GM21423 (cell line): Measurements from ENCODE around the gene CHAD.
A peak's percentile ranks its signal among the peaks of the same experiment; 100 is the strongest.

ENCODE experiments used
- ATAC-seq: cut with Tn5 transposase; IDR thresholded peaks from one replicate; pipeline ENCODE4 v1.9.1; 2021; ENCODE audit warnings: mild to moderate bottlenecking, moderate library complexity; ENCODE audit not compliant: unreplicated experiment

The CHAD gene

DNA sequence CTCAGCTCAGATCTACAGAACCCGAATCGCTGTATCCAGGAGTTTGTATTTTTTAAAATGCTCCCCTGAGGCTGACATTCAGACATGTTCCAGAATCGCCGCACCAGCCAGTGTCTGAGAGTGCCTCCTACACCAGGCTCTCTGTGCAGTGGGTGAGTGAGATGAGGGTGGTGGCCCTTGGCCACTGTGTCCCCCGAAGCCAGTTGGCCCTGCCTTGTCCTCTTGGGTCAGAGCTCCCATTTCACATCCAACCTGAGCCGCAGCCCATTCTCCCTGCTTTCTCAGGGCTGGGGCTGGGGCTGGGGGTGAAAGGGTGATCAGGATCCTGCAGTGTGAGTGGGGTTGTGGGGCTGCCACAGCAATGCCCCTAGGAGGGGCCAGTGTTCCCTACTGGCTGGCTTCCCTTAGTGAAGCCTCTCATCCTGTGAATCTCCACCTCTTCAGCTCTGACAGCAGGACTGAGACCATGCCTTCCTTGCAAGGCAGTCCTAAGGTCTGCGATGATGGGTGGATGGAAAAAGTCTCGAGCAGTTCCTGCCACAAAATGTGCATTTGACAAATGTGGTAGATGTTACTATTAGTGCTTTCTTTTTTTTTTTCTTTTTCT lies 26.6 kb upstream of the CHAD start:
- ATAC-seq: no peak

DNA sequence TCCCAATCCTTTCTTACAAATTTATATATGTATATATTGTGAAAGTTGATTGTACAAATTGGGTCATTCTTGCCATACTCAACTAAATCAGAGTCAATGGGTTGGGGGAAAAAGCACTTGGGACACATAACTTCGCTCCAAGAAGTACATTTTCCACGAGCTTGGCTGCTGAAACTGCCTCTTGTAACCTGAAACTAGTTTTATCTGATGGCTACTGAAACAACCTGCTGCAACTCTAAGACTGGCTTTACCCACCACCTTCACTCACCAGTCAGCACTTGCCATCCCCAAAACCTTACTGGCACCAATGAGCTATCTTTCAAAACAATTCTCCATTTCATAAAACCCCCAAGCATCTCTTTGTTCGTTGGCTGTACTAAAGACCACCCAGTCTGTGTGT lies 25.1 kb upstream of the CHAD start:
- ATAC-seq: no peak

DNA sequence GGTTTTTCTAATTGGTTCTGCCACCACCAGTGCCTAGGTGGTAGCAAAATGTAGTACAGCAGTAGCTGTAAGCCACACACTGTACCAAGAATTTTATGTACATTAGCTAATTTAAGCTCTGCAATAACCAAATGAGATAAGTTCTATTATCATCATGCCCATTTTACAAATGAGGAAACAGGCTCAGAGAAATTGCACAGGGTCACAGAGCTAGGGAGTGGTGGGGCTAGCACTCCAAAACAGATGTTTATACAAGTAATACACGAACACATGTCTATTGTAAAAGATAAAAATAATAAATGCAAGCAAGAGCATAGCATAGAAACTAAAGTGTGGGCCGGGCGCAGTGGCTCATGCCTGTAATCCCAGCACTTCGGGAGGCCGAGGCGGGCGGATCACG lies 23.5 kb upstream of the CHAD start:
- no peak for ATAC-seq

- no peak for ATAC-seq
Observed at GRCh38 chr17:50491505-50491904, 22.8 kb upstream of the CHAD start.

DNA sequence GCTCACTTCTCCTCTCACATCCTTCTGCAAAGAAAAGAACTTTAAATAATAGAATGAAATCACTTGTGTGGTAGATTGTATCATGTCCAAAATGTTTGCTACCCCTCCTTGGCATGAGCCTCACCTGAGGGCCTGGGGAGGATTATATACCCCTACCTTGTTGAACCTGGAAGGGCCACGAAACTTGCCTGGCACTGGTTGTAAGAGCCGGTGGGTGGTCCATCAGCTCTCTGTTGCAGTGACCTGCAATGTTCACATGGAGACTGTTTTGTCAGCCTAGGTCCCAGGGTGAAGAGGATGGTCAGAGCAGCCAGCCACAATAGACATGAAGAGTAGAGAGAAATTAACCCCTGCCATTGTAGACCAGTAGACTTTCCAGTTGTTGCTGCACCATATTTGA lies 20.2 kb upstream of the CHAD start:
- no peak for ATAC-seq

GRCh38 chr17:50487213-50488096 lies 18.8 kb upstream of the CHAD start:
- no peak for ATAC-seq

GRCh38 chr17:50484386-50485155 lies 15.9 kb upstream of the CHAD start:
- ATAC-seq: no peak

- ATAC-seq: no peak
Observed at GRCh38 chr17:50483266-50483665, 14.6 kb upstream of the CHAD start.

DNA sequence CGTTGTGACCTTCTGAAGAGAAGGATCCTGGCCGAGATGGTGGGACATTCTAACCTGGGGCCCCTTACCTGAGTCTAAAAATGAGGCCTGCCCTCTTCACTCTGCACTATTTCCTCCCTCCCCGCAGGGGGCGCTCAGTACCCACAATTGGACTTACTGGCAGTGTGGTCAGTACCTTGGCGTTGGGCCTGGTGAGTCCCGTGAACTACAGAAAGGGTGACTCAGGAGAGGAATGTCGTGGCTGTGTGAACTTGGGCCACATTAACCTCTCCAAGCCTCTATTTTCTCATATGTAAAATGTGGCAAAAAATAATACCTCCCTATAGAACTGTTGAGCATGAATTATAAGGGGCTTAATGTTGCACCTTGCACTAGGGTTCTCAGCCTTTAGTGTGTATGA lies 13.8 kb upstream of the CHAD start:
- no peak for ATAC-seq

GRCh38 chr17:50482110-50482509 lies 13.4 kb upstream of the CHAD start:
- ATAC-seq: no peak

- ATAC-seq: no peak
Observed at GRCh38 chr17:50481648-50482047, 13.0 kb upstream of the CHAD start.

DNA sequence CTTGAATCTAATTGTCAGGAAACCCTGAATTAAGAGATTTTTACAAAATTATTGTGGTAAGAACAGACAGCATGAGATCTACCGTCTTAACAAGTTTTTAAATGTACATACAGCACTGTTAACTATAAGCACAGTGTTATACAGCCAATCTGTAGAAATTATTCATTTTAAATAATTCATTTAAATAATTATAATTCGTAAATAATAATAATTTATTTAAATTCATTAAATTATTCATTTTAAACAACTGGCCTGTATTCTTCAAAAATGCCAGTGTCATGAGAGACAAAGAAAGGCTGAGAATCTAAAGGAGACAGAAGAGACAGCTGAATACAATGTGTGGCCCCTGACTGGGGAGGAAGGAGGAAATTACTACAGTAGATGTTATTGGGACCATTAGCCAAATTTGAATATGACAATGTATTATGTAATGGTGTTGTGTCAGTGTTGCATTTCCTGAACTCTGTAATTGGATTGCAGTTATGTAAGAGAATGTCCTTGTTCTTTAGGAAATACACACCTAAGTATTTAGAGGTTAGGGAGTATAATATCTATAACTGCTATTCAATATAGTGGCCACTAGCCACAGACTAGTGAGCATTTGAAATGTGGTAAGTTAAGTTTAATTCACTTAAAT lies 12.3 kb upstream of the CHAD start:
- no peak for ATAC-seq

DNA sequence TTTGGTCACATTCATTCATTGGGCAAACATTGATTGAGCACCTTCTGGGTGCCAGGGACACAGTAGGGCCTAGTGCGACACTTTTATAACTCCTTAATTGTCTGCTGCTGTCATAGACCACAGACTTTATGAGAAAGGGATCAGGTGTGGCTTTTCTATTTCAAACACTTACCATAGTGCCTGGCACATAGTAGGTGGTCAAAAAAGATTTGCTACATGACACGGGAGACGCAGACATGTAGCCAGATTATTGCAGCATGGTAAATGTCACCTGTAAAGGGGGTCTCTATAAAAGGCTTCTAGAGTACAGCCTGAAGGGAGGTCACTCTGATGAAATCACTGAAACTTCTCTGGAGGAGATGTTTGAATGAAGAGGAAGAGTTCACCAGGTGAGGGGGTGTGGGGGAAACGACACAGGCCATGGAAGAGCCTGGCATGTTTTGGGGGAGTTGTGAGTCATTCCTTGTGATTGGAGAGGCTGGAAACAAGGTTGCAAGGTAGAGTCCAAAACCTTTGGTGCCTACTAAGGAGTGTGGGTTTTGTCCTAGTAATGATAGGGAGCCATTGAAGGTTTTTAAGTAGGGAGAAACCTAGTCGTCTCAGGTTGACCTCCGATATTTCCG lies 11.6 kb upstream of the CHAD start:
- no peak for ATAC-seq

- peak; percentile 28 for ATAC-seq
Observed at GRCh38 chr17:50479522-50480141, 11.0 kb upstream of the CHAD start.

DNA sequence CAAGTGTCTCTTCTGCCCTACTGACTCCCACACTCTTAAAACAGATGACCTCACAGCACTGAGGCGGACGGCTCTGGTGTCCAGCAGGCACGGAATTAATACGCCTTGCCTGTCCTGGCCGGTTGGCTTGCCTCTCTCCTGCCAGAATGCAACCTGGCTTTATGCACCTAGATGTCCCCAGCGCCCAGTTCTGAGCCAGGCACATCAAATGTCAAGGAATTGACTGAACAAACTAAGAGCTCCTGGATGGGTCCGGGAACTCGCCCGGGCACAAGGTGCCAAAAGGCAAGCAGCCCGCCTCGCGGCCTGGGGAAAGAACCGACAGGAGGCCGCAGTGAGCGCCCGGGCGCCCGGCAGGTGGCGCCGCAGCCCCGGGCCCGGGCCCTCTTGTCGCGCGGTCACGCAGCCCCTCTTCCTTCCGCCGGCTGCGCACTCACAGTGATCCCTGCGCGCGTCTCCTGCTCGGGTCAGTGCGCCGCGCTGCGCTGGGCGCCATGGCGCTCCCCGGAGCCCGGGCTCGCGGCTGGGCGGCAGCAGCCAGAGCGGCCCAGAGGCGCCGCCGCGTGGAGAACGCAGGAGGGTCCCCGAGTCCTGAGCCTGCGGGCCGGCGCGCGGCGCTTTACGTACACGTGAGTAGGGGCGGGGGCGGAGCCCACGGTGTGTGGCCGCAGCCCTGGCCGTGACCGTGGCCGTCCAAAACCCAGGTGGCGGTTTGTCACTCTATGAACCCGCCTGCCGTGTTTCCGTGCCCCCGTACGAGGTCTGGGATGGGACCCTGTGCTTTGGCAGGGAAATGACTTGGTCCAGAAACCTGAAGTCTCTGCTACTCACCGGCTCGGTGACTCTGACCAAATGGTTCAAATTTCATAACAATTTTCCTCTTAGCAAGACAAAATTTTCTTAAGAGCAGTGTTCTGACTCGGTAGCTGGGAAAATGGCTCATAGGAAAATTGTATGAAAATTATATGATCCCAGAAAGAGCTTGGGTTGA lies 10.0 kb upstream of the CHAD start, which contains the start of gene RSAD1:
RSAD1 (plus strand) TSS at position 470 of the 991 bp plus-strand sequence; CDS start at position 495, 25 bp downstream.
- ATAC-seq: peak; percentile 86

- ATAC-seq: no peak
Observed at GRCh38 chr17:50477976-50478375, 9.3 kb upstream of the CHAD start.

DNA sequence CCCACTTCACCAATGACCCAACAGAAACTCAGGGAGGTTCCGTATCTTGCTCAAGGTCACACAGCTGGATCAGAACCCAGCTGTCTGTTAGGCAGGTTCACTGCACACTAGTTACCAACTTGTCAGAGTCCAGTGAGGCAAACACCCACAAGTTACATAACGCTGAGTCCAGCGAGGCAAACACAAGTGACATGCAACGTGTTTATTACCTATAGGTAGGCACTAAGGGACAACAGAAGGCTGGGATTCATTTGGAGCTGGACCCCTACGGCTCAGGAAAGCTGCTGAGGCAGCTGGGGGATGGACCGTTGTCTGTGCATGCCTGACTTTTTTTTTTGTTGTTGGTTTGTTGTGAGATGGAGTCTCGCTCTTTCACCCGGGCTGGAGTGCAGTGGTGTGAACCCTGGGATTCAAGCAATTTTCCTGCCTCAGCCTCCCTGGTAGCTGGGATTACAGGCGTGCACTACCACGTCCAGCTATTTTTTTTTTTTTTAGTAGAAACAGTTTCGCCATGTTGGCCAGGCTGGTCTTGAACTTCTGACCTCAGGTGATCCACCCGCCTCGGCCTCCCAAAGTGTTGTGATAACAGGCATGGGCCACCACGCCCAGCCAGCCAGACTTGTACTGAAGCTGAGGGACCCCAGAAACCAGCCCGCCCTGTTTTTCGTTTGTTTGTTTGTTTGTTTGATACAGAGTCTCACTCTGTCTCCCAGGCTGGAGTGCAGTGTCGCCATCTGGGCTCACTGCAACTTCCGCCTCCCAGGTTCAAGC lies 8.1 kb upstream of the CHAD start:
- no peak for ATAC-seq
